Immature natural killer cell (primary cell): ENCODE results near the gene RGS10. TPM values are rescaled to one million over a fixed set of nuclear protein-coding genes. Genes with fewer than 3 reads are reported as not detected.

ENCODE experiments used
- DNase-seq, 3 donors: peaks; one replicate each; pipeline ENCODE4 v3.0.0; 2022; ENCODE audit warnings: mixed read lengths in 1 of 3
- H3K27ac Mint-ChIP-seq, 6 donors: one replicate each; pipeline ENCODE4 v1.8.0; 2020; ENCODE audit warnings: mixed read lengths in 6 of 6, mild to moderate bottlenecking in 5 of 6, inconsistent platforms in 4 of 6, moderate library complexity in 3 of 6
- H3K27me3 Mint-ChIP-seq, 3 donors: one replicate each; pipeline ENCODE4 v1.8.0; 2020 to 2021; ENCODE audit warnings: low read depth in 3 of 3, mild to moderate bottlenecking in 3 of 3, mixed read lengths in 3 of 3, moderate library complexity in 3 of 3, inconsistent platforms in 1 of 3
- H3K36me3 Mint-ChIP-seq, 3 donors: one replicate each; pipeline ENCODE4 v1.8.0; 2020; ENCODE audit warnings: mixed read lengths in 3 of 3, inconsistent platforms in 2 of 3, mild to moderate bottlenecking in 2 of 3
- H3K4me1 Mint-ChIP-seq, 2 donors: one replicate each; pipeline ENCODE4 v1.8.0; 2020; ENCODE audit warnings: inconsistent platforms in 2 of 2, mild to moderate bottlenecking in 2 of 2, mixed read lengths in 2 of 2, moderate library complexity in 1 of 2
- H3K4me3 Mint-ChIP-seq, 5 donors: one replicate each; pipeline ENCODE4 v1.8.0; 2020; ENCODE audit warnings: mild to moderate bottlenecking in 5 of 5, mixed read lengths in 5 of 5, inconsistent platforms in 3 of 5, moderate library complexity in 3 of 5
- H3K9me3 Mint-ChIP-seq, 6 donors: one replicate each; pipeline ENCODE4 v1.8.0; 2020; ENCODE audit warnings: mild to moderate bottlenecking in 6 of 6, mixed read lengths in 6 of 6, inconsistent platforms in 4 of 6, moderate library complexity in 3 of 6
- polyA plus RNA-seq, 3 donors: library from polyadenylated mRNA; unstranded; fragments of 300-500 nt; fragmentation: Illumina TruSeq; gene quantifications; one replicate each; pipeline ENCODE4 v1.2.3, GENCODE V29; 2021

RGS10 gene
- polyA plus RNA-seq, 3 donors from 2014 or later: 11.8 to 48.4 (median 40.7) TPM

DNA sequence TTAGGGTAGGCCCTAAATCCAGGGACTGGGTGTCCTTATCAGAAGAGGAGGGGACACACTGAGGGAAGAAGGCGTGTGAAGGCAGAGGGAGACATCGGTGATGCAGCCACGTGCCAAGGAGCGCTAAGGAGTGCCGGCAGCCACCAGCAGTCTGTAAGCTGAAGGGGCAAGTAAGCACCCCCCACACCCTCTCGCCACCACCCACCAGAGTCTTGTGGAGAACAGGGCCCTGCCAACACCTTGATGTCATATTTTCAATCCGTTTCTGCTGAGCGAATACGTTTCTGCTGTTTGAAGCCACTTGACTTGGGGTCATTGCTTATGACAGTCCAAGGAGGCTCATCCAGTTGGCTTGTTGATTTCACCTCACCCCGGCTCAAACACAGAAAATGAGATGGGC, 37.9 kb downstream of the RGS10 start:
- H3K9me3 Mint-ChIP-seq: no peaks in the 10 kb centered on the region
- H3K4me1 Mint-ChIP-seq: peaks cover 38 to 45% of the 10 kb centered on the region in 2 donors
- H3K27me3 Mint-ChIP-seq: peaks cover 0 to 9% (median 2%) of the 10 kb centered on the region in 3 donors
- no peak for DNase-seq
- H3K36me3 Mint-ChIP-seq: peaks cover 0 to 8% (median 0%) of the 10 kb centered on the region in 3 donors
- H3K27ac Mint-ChIP-seq: peak overlapping the region in 2 of 6 donors; percentile 51 to 72
- peak overlapping the region in 1 of 5 donors; percentile 20 for H3K4me3 Mint-ChIP-seq

DNA sequence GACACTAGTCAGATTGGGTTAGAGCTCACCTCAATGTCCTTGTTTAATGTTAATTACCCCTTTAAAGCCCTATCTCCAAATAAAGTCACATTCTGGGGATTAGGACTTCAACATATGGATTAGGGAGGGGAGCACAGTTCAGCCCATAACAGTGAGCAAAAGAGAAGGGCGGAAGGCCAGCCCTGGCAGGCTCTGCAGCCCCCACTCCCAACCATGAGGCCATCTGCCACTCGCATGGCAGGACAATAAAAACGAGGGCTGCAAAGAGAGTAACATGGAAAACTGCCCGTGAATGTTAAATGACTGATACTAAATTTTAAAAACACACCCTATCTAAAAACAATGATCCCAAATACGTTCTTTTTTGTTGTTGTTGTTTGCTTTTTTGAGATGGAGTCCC, 38.7 kb downstream of the RGS10 start:
- Mint-ChIP-seq H3K4me1 (peaks cover 41 to 52% of the 10 kb centered on the region in 2 donors), H3K9me3 (no peaks in the 10 kb centered on the region), H3K4me3 (peak overlapping the region in 4 of 5 donors; percentile 11 to 64 (median 42)), H3K27me3 (peaks cover 0 to 9% (median 2%) of the 10 kb centered on the region in 3 donors), H3K27ac (peak overlapping the region in 5 of 6 donors; percentile 55 to 96 (median 64)), H3K36me3 (peaks cover 0 to 14% (median 3%) of the 10 kb centered on the region in 3 donors)
- DNase-seq: no peak

- Mint-ChIP-seq H3K4me1 (peaks cover 41 to 52% of the 10 kb centered on the region in 2 donors), H3K9me3 (no peaks in the 10 kb centered on the region), H3K27me3 (peaks cover 0 to 9% (median 2%) of the 10 kb centered on the region in 3 donors), H3K27ac (peak overlapping the region; percentile 92 to 98 (median 94)), H3K4me3 (peak overlapping the region; percentile 81 to 91 (median 85)), H3K36me3 (peaks cover 0 to 10% (median 3%) of the 10 kb centered on the region in 3 donors)
- no peak for DNase-seq
Observed at GRCh38 chr10:119502618-119503155, 39.8 kb downstream of the RGS10 start.

DNA sequence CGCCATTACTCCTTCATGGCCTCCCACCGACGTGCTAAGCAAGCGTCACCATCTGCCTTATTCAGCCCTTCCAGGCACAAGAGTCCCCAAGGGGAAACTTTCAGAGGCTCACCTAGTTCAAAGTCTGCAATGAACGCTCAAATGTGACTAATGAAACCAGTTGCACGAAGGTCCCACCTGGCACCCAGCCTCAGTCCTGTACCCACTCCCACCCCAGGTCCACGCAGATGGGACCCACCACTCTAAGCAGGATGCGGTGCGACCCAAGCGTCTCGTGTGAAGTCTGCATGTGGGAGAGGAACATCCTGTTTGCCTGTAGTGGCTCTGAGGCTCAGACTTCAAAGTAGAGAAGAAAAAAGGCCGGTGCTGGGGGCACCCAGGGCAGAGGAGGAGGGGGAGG, 40.3 kb downstream of the RGS10 start:
- Mint-ChIP-seq H3K36me3 (peaks cover 0 to 10% (median 3%) of the 10 kb centered on the region in 3 donors), H3K27ac (peak overlapping the region; percentile 92 to 98 (median 94)), H3K9me3 (no peaks in the 10 kb centered on the region), H3K27me3 (peaks cover 0 to 9% (median 2%) of the 10 kb centered on the region in 3 donors), H3K4me1 (peaks cover 41 to 52% of the 10 kb centered on the region in 2 donors), H3K4me3 (peak overlapping the region; percentile 81 to 91 (median 85))
- DNase-seq: peak; percentile 72 to 77 (median 73)

DNA sequence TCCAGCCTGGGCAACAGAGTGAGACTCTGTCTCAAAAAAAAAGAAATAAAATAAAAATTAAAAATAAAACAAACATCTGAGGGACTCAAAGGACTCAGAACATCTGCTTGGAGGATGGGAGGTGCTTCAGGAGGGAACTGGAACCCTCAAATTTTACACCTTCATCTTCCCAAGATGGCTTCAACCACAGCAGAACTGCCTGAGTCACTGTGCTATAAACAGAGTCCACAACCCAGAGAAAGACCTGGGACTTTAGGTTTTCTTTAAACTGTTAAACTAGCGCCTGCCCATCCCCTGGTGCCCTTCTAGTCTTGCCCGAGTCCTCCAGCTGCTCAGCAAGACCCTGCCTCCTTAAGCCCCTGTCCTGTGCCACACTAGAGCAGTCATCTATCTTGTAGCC, 40.8 kb downstream of the RGS10 start:
- Mint-ChIP-seq H3K4me3 (peak overlapping the region; percentile 81 to 91 (median 85)), H3K4me1 (peaks cover 41 to 52% of the 10 kb centered on the region in 2 donors), H3K27ac (peak overlapping the region; percentile 92 to 98 (median 94)), H3K27me3 (peaks cover 0 to 9% (median 2%) of the 10 kb centered on the region in 3 donors), H3K9me3 (no peaks in the 10 kb centered on the region), H3K36me3 (peaks cover 0 to 6% (median 3%) of the 10 kb centered on the region in 3 donors)
- DNase-seq: peak; percentile 15 to 32 (median 30)

GRCh38 chr10:119500821-119501220, 41.7 kb downstream of the RGS10 start:
- no peak overlapping the region for H3K4me3 Mint-ChIP-seq
- no peaks in the 10 kb centered on the region for H3K9me3 Mint-ChIP-seq

GRCh38 chr10:119500123-119500795, 42.3 kb downstream of the RGS10 start:
- H3K36me3 Mint-ChIP-seq: peaks cover 0 to 6% (median 3%) of the 10 kb centered on the region in 3 donors
- H3K4me3 Mint-ChIP-seq: peak overlapping the region in 1 of 5 donors; percentile 30
- peaks cover 41 to 52% of the 10 kb centered on the region in 2 donors for H3K4me1 Mint-ChIP-seq
- H3K27ac Mint-ChIP-seq: peak overlapping the region; percentile 66 to 96 (median 79)
- DNase-seq: no peak
- H3K9me3 Mint-ChIP-seq: no peaks in the 10 kb centered on the region
- peaks cover 0 to 9% (median 2%) of the 10 kb centered on the region in 3 donors for H3K27me3 Mint-ChIP-seq

More at GRCh38 chr10:119500821-119501220, 41.7 kb downstream of the RGS10 start:
- Mint-ChIP-seq H3K4me1 (peaks cover 41 to 52% of the 10 kb centered on the region in 2 donors), H3K27ac (peak overlapping the region; percentile 20 to 96 (median 74)), H3K27me3 (peaks cover 0 to 9% (median 2%) of the 10 kb centered on the region in 3 donors), H3K36me3 (peaks cover 0 to 6% (median 3%) of the 10 kb centered on the region in 3 donors)
- DNase-seq: no peak

GRCh38 chr10:119499677-119500002, 42.9 kb downstream of the RGS10 start:
- Mint-ChIP-seq H3K27ac (peak overlapping the region in 3 of 6 donors; percentile 43 to 96 (median 45)), H3K4me3 (no peak overlapping the region), H3K36me3 (peaks cover 0 to 6% (median 3%) of the 10 kb centered on the region in 3 donors), H3K4me1 (peaks cover 43 to 56% of the 10 kb centered on the region in 2 donors), H3K9me3 (no peaks in the 10 kb centered on the region), H3K27me3 (peaks cover 0 to 6% (median 0%) of the 10 kb centered on the region in 3 donors)
- DNase-seq: no peak

- peak overlapping the region in 4 of 6 donors; percentile 17 to 45 (median 44) for H3K27ac Mint-ChIP-seq
- H3K36me3 Mint-ChIP-seq: peaks cover 0 to 6% (median 3%) of the 10 kb centered on the region in 3 donors
- no peak overlapping the region for H3K4me3 Mint-ChIP-seq
- H3K4me1 Mint-ChIP-seq: peaks cover 44 to 60% of the 10 kb centered on the region in 2 donors
- H3K9me3 Mint-ChIP-seq: no peaks in the 10 kb centered on the region
- DNase-seq: no peak
- H3K27me3 Mint-ChIP-seq: peaks cover 0 to 6% (median 0%) of the 10 kb centered on the region in 3 donors
Observed at GRCh38 chr10:119498889-119499676, 43.4 kb downstream of the RGS10 start.

DNA sequence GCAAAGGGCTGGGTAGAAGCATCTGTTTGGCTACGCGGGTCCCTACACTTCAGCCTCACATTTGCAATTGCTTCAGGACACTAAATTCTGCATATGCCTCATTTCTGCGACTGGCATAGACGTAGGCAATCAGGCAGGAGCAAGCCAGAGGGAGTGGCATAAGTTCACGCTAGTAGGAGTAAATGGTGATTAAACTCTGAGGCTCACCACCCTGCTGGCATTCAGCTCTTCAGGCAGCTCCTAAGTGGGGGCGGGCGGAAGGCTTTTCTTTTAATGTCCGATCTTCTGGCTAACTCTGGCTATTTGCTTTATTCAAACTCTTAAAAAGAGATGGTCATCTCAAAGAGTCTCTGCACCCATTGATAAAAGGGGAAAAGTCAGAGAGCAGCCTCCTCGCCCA, 45.3 kb downstream of the RGS10 start:
- Mint-ChIP-seq H3K9me3 (no peaks in the 10 kb centered on the region), H3K27me3 (peaks cover 0 to 6% (median 0%) of the 10 kb centered on the region in 3 donors), H3K4me3 (no peak overlapping the region), H3K36me3 (peaks cover 0 to 6% (median 3%) of the 10 kb centered on the region in 3 donors), H3K27ac (no peak overlapping the region), H3K4me1 (peaks cover 37 to 53% of the 10 kb centered on the region in 2 donors)
- DNase-seq: no peak

- Mint-ChIP-seq H3K36me3 (peaks cover 0 to 6% (median 3%) of the 10 kb centered on the region in 3 donors), H3K9me3 (no peaks in the 10 kb centered on the region), H3K27ac (peak overlapping the region in 2 of 6 donors; percentile 30 to 50), H3K27me3 (peaks cover 0 to 1% (median 0%) of the 10 kb centered on the region in 3 donors), H3K4me3 (no peak overlapping the region), H3K4me1 (peaks cover 29 to 44% of the 10 kb centered on the region in 2 donors)
- no peak for DNase-seq
Observed at GRCh38 chr10:119496273-119496672, 46.2 kb downstream of the RGS10 start.

DNA sequence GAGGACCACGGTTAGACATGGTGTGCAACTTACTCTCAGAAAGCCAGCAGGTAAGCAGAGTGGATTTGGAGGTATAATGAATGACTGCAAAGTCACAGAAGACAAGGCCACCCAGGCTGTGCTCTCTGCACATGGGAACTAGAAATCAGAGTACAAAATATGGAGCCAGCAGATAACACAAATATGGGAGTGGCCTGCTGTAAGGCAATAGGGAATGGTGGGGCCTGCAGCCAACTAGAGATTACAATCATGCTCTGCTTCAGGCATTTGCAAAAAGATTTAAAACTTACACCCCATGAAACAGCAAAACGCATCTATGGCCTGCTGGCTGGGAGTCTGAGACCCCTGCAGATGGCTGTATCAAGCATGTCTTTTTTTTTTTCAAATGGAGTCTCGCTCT, 47.0 kb downstream of the RGS10 start:
- H3K27ac Mint-ChIP-seq: peak overlapping the region in 1 of 6 donors; percentile 37
- H3K9me3 Mint-ChIP-seq: no peaks in the 10 kb centered on the region
- no peak overlapping the region for H3K4me3 Mint-ChIP-seq

GRCh38 chr10:119495021-119495505, 47.5 kb downstream of the RGS10 start:
- Mint-ChIP-seq H3K9me3 (no peaks in the 10 kb centered on the region), H3K36me3 (peaks cover 0 to 6% (median 3%) of the 10 kb centered on the region in 3 donors), H3K4me1 (peaks cover 22 to 35% of the 10 kb centered on the region in 2 donors), H3K4me3 (no peak overlapping the region), H3K27ac (peak overlapping the region in 5 of 6 donors; percentile 68 to 89 (median 88)), H3K27me3 (peaks cover 0 to 1% (median 0%) of the 10 kb centered on the region in 3 donors)
- no peak for DNase-seq

More for the DNA sequence above, 47.0 kb downstream of the RGS10 start:
- DNase-seq: no peak
- Mint-ChIP-seq H3K36me3 (peaks cover 0 to 6% (median 3%) of the 10 kb centered on the region in 3 donors), H3K4me1 (peaks cover 23 to 37% of the 10 kb centered on the region in 2 donors), H3K27me3 (peaks cover 0 to 1% (median 0%) of the 10 kb centered on the region in 3 donors)
